LHCN-M2 (cell line): Measurements from ENCODE around the gene CCDC141. TPM values are rescaled to one million over a fixed set of nuclear protein-coding genes. Genes with fewer than 3 reads are reported as not detected.
A peak's percentile ranks its signal among the peaks of the same experiment; 100 is the strongest.

ENCODE experiments used
- DNase-seq: peaks from one replicate; pipeline ENCODE4 v3.0.0-alpha.2; 2012; ENCODE audit warnings: low read depth
- total RNA-seq: library from RNA; depleted of rRNA; stranded (reverse); fragments of >200 nt; gene quantifications from 2 replicates; pipeline ENCODE4 v1.2.3, GENCODE V29; 2014

CCDC141 gene
- total RNA-seq, 1 experiment from 2014 or later = 3.7 TPM

DNA sequence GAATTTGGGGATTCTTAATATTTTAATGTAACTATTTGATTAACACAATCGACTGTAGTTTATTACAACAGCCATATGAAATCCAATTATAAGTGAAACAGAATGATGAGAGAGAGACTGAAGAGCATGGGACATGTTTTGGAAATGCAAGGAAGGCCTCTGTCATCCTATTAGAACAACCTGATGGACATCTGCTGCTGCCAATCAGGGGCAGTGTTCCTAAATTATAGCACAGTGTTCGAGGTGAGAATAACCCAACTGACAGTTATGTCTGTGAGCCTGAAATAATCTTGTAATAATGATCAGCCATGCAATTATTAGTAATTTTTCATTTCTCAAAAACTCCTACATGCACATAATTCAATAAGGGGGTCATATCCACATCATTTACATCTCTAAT lies 73.6 kb downstream of the CCDC141 start:
- DNase-seq = peak; percentile 33

- no peak for DNase-seq
These were observed 87.0 kb downstream of the CCDC141 start for GRCh38 chr2:178962805-178963433.

DNA sequence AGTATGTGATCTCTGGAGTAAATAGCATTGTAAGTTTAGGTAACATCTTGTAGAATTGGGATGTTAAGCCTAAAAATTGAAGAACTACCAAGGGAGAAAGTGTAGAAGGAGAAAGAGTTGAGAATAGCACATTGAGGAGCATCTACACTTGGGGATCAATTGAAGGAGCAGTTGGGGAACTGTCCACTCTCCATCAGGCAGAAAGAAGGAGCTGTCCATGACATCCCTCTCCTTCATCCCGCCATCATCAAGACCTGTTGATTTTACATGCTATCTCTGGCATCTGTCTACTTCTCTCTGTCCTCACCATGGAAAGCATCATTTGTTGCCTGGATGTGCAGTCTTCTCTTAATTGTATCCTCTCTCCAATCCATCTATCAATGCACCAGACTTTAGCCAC lies 87.8 kb downstream of the CCDC141 start:
- no peak for DNase-seq

GRCh38 chr2:178954049-178954448 lies 95.9 kb downstream of the CCDC141 start:
- DNase-seq = no peak

- DNase-seq = no peak
These were observed 98.5 kb downstream of the CCDC141 start for GRCh38 chr2:178951266-178952006.

DNA sequence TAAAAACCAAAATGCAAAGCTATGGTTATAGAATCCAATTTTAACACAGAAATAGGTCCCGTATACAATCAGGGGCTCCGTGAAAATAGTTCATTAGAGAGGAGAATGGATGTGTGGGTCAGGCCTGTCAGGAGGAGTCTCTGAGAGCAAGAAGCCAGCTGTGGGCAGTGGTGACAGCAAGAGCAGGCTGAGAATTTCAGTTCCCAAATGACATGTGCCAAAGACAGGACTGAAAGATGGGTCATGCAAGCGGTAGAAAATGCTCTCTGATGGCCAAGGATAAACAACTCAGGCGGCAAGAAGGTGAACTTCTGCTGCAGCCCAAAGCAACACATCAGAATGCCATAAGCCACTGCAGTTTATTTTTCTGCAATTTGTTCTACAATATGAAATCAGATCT lies 100.4 kb downstream of the CCDC141 start:
- DNase-seq = no peak

- DNase-seq = no peak
These were observed 100.8 kb downstream of the CCDC141 start for GRCh38 chr2:178949151-178949550.

DNA sequence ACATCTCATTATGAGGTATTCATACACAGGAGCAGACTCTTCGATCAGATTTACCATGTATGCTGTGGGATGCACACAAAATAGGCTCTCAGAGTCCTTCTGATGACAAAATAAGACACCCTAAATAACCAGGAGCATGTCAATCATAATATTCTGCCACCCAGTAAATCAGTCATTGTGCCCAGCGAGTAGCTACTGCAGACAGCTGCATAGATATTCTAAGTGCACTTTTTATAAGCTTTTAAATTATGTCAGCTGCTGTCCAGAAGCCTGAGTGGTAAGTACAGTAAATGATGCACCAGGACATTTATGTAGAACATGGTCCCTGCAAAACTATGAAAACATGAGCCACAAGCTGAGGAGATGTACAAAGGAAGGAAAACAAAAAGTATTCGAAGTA lies 102.9 kb downstream of the CCDC141 start:
- peak; percentile 84 for DNase-seq

- DNase-seq = peak; percentile 95
These were observed 103.4 kb downstream of the CCDC141 start for GRCh38 chr2:178946494-178946893.

DNA sequence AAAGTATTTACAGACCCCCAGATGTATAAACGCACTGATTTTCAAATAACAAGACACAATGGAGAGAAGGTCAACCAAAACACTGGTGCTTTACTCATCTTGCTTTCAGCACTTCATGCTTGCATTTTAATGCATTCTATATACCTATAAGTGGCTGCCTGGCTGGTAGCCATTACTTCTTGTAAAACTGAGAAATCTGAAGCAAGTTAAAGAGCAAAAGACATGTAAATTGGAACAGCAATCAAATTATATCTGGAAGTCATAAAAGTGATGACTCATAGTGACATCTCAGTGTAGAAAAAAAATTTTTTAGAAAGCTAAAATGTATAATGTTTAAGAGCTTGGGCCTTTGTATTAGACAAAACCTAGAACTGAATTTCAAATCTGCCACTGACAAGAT lies 106.2 kb downstream of the CCDC141 start:
- DNase-seq = peak; percentile 19

DNA sequence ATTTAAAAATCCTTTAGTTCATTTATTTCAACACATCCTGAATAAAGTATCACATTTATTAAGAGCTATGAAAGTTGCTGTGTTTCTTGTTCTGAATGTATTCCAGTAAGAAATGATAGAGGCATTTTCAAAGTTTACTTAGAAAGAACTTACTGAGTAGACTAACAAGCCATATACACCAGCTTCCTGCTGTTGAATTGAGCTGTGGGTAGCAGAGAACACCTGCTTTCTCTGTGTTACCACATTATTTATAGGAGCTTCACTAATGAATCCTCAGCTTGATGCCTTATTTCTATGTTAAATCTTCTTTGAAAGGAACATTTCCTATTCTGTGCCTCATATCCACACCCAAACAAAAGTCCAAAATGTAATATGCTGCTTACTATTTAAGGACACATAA lies 115.4 kb downstream of the CCDC141 start:
- no peak for DNase-seq

- no peak for DNase-seq
These were observed 116.4 kb downstream of the CCDC141 start for GRCh38 chr2:178933493-178933892.

DNA sequence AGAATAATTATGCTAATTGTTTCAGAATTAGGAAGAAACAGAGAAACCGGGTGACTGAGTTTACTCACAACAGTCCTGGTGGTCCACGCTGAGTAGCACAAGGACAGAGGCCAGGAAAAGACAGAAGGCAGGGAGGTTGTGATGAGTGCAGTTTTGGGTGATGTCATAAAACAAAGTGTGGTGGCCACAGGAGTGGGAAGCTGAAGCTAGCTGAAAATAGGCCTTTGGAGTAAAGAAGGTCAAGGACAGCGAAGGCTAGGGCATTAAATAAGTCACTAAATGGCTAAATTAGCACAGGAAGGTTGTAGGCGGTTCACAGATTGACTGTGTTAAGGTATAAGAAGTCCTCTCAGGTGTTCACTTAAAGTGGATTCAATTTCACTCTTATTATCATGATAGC lies 121.9 kb downstream of the CCDC141 start:
- no peak for DNase-seq

DNA sequence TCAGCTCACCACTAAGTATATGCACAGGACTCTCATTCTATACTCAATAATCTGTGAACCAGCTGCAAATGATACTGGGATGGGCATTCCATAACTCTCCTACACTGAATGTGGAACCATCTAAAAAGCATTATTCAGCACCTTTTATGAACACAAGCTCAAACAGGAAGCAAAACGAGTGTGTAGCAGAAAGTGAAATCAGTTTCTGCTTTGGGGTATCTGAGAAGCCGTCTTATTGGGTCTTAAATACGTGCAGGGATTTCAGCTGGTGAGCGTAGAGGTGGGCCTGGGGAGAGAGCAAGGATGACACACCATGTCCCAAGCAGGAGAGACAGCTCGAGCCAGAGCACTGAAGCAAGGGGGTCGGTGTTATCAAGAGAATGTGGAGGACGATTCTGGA lies 122.8 kb downstream of the CCDC141 start:
- DNase-seq = no peak

GRCh38 chr2:178924817-178925216 lies 125.1 kb downstream of the CCDC141 start:
- DNase-seq = peak; percentile 52

- DNase-seq = no peak
These were observed 126.4 kb downstream of the CCDC141 start for GRCh38 chr2:178923546-178923945.

- no peak for DNase-seq
These were observed 128.9 kb downstream of the CCDC141 start for GRCh38 chr2:178920916-178921513.

GRCh38 chr2:178917555-178917954 lies 132.4 kb downstream of the CCDC141 start:
- DNase-seq = peak; percentile 36

DNA sequence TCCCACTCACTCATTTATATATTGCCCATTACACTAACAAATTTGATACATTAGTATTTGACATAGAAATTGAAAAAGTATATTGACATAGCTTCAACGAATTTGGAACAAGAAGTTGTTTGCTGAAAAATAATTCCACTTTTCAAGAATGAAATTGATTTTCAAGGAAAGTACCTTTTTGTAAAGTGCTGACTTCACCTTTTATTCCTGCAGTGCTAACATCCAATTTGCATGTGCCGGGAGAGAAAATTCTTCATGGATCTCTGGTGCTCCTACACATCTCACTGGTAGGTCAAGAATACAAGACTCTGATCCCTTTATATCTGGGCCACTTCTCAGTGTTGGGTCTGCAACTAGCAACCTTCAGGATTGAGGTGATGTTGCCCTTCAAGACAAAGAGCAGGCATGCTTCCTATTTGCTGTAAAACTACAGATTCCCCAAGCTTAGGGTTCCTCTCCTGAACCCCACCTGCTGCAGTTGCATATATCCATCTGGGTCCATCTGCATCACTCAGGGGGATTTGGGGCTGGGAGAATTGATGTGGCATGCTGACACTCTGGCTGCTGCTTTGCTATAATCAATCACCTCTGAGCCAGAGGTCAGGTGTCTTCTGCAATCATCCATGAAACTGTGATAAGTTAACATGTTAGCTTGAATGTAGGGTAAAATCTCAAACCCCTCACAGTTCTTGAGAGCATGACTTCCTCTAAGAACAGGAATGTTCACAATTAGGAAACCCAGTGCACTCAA lies 134.3 kb downstream of the CCDC141 start:
- DNase-seq = no peak

GRCh38 chr2:178914259-178914849 lies 135.6 kb downstream of the CCDC141 start:
- peak; percentile 86 for DNase-seq

DNA sequence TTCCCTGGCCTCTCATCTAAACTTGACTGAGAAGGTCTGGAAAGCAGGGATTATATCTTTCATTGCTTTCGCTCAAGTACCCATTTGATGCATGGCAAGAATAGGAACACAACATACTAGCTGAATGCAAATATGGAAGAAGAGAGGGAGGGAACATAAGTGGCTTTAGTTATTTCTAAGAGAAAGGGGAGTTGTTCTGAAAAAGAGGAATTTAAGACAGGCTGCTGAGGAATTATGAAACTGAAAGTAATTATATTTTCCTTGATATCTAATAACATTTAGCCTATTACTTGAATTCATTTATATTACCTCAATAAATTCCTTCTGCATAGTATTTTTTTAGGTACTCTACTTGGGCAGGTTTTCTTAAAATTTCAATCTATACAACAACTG lies 136.9 kb downstream of the CCDC141 start:
- no peak for DNase-seq
